Measurements from ENCODE around the gene MRTO4.
"Not testable (repeated sequence)": the region's sequence is repeated elsewhere in the genome, so short reads cannot be mapped to it uniquely, and the experiment has no call there.

Gene MRTO4

DNA sequence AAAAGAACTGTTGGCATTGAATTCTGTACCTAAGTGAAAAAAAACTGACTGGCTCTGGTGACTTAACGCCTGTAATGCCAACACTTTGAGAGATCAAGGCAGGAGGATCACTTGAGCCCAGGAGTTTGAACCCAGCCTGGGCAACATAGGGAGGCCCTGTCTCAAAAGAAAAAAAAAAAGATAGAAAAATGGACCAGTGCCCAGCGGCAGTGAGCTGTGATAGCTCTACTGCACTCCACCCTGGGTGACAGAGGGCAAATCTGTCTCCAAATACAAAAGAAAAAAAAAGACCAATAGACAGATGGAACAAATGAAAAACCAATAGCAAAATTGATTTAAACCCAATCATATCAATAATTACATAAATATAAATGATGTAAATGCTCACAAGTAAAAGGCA lies 37.6 kb downstream of the MRTO4 start:
- Histone ChIP-seq H4K20me1 (ENCODE audit: insufficient read depth, low read length) (no peaks in the 10 kb centered on the region), H3K27me3 (replicated peaks; ENCODE audit: insufficient read depth, low read length) (no peaks in the 10 kb centered on the region), H3K4me2 (ENCODE audit: low read depth, low read length) (no peak overlapping the region), H3K79me2 (ENCODE audit: low read length) (no peaks in the 10 kb centered on the region), H3K9ac (ENCODE audit: low read length) (no peak overlapping the region), H3F3A (ENCODE audit: insufficient read depth, low read length) (no peaks in the 10 kb centered on the region), H3K27ac (ENCODE audit: low read length) (no peak overlapping the region), H3K4me3 (ENCODE audit: low read length) (no peak overlapping the region), H3K9me2 (replicated peaks; ENCODE audit: insufficient read depth, low read length) (no peaks in the 10 kb centered on the region), H3K9me3 (replicated peaks; ENCODE audit: insufficient read depth, low read length) (no peaks in the 10 kb centered on the region), H3K36me3 (replicated peaks; ENCODE audit: insufficient read depth, low read length) (no peaks in the 10 kb centered on the region), H2AFZ (ENCODE audit: low read length) (no peak overlapping the region), H3K4me1 (ENCODE audit: low read length) (no peaks in the 10 kb centered on the region)
- TF ChIP-seq EZH2phosphoT487 (IDR thresholded peaks at IDR 0.05; ENCODE audit: low read length), result no peak
- no peak for TF ChIP-seq EZH2 (optimal IDR thresholded peaks at IDR 0.05; ENCODE audit: low read depth, low read length)
- TF ChIP-seq, protein P1, sequence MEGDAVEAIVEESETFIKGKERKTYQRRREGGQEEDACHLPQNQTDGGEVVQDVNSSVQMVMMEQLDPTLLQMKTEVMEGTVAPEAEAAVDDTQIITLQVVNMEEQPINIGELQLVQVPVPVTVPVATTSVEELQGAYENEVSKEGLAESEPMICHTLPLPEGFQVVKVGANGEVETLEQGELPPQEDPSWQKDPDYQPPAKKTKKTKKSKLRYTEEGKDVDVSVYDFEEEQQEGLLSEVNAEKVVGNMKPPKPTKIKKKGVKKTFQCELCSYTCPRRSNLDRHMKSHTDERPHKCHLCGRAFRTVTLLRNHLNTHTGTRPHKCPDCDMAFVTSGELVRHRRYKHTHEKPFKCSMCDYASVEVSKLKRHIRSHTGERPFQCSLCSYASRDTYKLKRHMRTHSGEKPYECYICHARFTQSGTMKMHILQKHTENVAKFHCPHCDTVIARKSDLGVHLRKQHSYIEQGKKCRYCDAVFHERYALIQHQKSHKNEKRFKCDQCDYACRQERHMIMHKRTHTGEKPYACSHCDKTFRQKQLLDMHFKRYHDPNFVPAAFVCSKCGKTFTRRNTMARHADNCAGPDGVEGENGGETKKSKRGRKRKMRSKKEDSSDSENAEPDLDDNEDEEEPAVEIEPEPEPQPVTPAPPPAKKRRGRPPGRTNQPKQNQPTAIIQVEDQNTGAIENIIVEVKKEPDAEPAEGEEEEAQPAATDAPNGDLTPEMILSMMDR (IDR thresholded peaks at IDR 0.05; ENCODE audit: low read length), result no peak
- no peak for DNase-seq

DNA sequence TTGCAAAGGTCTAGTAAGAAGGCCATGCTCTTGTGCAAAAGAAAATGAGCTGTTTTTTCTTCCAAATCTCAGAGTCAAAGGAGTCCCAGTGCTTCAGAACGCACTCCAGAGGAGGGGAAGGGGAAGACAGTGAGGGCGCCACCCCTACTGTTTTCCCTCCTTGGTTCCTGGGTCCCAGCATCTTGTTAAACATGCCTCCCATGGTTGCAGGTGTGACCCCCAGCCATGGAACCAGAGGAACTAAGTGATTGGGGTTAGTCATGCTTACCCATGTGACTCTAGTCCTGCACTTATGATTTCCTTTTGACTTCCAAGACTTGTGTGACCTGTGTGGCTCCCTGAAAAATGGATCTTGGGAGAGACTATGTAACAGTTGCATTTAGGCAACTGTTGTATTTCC lies 43.0 kb downstream of the MRTO4 start:
- Histone ChIP-seq H3K27ac (ENCODE audit: low read length) (no peak overlapping the region), H2AFZ (ENCODE audit: low read length) (no peak overlapping the region), H3K9me2 (replicated peaks; ENCODE audit: insufficient read depth, low read length) (no peaks in the 10 kb centered on the region), H3K9ac (ENCODE audit: low read length) (no peak overlapping the region), H3K4me3 (ENCODE audit: low read length) (no peak overlapping the region), H3K4me1 (ENCODE audit: low read length) (no peaks in the 10 kb centered on the region), H3K36me3 (replicated peaks; ENCODE audit: insufficient read depth, low read length) (no peaks in the 10 kb centered on the region), H3K9me3 (replicated peaks; ENCODE audit: insufficient read depth, low read length) (no peaks in the 10 kb centered on the region), H3F3A (ENCODE audit: insufficient read depth, low read length) (no peaks in the 10 kb centered on the region), H3K4me2 (ENCODE audit: low read depth, low read length) (no peak overlapping the region), H3K27me3 (replicated peaks; ENCODE audit: insufficient read depth, low read length) (no peaks in the 10 kb centered on the region), H4K20me1 (ENCODE audit: insufficient read depth, low read length) (no peaks in the 10 kb centered on the region), H3K79me2 (ENCODE audit: low read length) (no peaks in the 10 kb centered on the region)
- TF ChIP-seq, protein P1 (IDR thresholded peaks at IDR 0.05; ENCODE audit: low read length), result no peak
- no peak for TF ChIP-seq EZH2phosphoT487 (IDR thresholded peaks at IDR 0.05; ENCODE audit: low read length)
- TF ChIP-seq EZH2 (optimal IDR thresholded peaks at IDR 0.05; ENCODE audit: low read depth, low read length), result no peak
- DNase-seq, result no peak

DNA sequence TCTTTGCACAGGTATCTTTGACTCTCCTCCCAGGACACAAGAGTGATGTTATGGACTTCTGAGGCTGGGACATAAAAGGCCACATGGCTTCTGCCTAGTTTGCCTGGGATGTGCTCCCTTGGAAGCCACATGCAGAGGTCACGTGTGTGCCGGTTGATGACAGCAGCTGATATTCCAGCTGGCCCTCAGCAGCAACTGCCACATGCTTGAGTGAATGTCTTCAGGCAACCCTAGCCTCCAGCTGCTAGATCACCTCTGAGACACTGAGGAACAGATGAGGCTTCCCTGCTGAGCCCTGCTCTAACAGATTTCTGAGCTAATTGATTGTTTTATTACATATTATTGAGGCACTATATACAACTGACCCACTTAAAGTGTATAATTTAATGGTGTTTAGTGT lies 48.6 kb downstream of the MRTO4 start:
- Histone ChIP-seq H3K9ac (ENCODE audit: low read length) (no peak overlapping the region), H3K9me3 (replicated peaks; ENCODE audit: insufficient read depth, low read length) (no peaks in the 10 kb centered on the region), H3K4me2 (ENCODE audit: low read depth, low read length) (no peak overlapping the region), H3K27me3 (replicated peaks; ENCODE audit: insufficient read depth, low read length) (no peaks in the 10 kb centered on the region), H3K9me2 (replicated peaks; ENCODE audit: insufficient read depth, low read length) (no peaks in the 10 kb centered on the region), H3K27ac (ENCODE audit: low read length) (no peak overlapping the region), H3F3A (ENCODE audit: insufficient read depth, low read length) (no peaks in the 10 kb centered on the region), H3K79me2 (ENCODE audit: low read length) (no peaks in the 10 kb centered on the region), H3K4me3 (ENCODE audit: low read length) (no peak overlapping the region), H3K4me1 (ENCODE audit: low read length) (no peaks in the 10 kb centered on the region), H4K20me1 (ENCODE audit: insufficient read depth, low read length) (no peaks in the 10 kb centered on the region), H3K36me3 (replicated peaks; ENCODE audit: insufficient read depth, low read length) (no peaks in the 10 kb centered on the region; the same call in 1 of the 2 replicates), H2AFZ (ENCODE audit: low read length) (no peak overlapping the region)
- DNase-seq, result no peak
- TF ChIP-seq, protein P1 (IDR thresholded peaks at IDR 0.05; ENCODE audit: low read length), result no peak
- TF ChIP-seq EZH2phosphoT487 (IDR thresholded peaks at IDR 0.05; ENCODE audit: low read length) (no peak), EZH2 (optimal IDR thresholded peaks at IDR 0.05; ENCODE audit: low read depth, low read length) (no peak)

DNA sequence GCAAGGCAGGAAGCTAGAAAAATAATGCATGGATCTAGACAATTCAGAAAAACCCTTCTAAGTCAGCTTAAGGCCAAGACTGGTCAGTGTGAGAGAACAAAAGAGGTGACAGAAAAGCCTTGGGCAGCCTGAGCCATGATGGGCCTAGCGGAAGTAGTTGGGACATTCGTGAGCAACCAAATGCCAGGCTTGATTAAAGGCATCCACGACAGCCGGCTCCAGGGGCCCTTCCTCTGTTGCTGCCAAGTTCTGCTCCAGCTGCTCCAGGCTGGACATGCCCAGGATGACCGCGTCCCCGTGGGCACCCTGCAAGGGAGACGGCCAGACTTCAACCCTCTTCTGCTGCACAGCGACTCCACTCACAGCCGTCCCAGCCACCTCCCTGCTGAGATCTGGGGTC lies 52.5 kb downstream of the MRTO4 start:
- not testable (repeated sequence) for H3K36me3 ChIP-seq (replicated peaks; ENCODE audit: insufficient read depth, low read length); H3K4me1 ChIP-seq (ENCODE audit: low read length); H3K79me2 ChIP-seq (ENCODE audit: low read length); H3K27ac ChIP-seq (ENCODE audit: low read length); H4K20me1 ChIP-seq (ENCODE audit: insufficient read depth, low read length); H3K4me3 ChIP-seq (ENCODE audit: low read length); H3K4me2 ChIP-seq (ENCODE audit: low read depth, low read length); H3K9ac ChIP-seq (ENCODE audit: low read length); DNase-seq; H3F3A ChIP-seq (ENCODE audit: insufficient read depth, low read length); H3K27me3 ChIP-seq (replicated peaks; ENCODE audit: insufficient read depth, low read length); H3K9me2 ChIP-seq (replicated peaks; ENCODE audit: insufficient read depth, low read length); H3K9me3 ChIP-seq (replicated peaks; ENCODE audit: insufficient read depth, low read length); H2AFZ ChIP-seq (ENCODE audit: low read length)

Measured in MM.1S (cell line).